CD14-positive monocyte (primary cell): ENCODE results near the gene CSMD2. TPM values are rescaled to one million over a fixed set of nuclear protein-coding genes. Genes with fewer than 3 reads are reported as not detected.

Experiments
- DNase-seq, 3 donors: peaks; one replicate each; pipeline ENCODE4 v3.0.0-alpha.2; 2011 to 2022
- H2AFZ ChIP-seq: 2 replicates; pipeline ENCODE4 v1.6.0; 2012; ENCODE audit warnings: mild to moderate bottlenecking, low read depth, low read length, inconsistent platforms; ENCODE audit not compliant: insufficient read depth, poor library complexity, severe bottlenecking
- H3K27ac ChIP-seq, 2 donors: 1 replicate in 1 of 2; 2 replicates in 1 of 2; pipeline ENCODE4 v1.5.1; 2012 to 2013; ENCODE audit warnings: low read length in 2 of 2, control low read depth in 1 of 2, inconsistent platforms in 1 of 2, low read depth in 1 of 2, mild to moderate bottlenecking in 1 of 2
- H3K27me3 ChIP-seq, 2 donors: one replicate each; pipeline versions ENCODE4 v1.6.0 to v1.6.1; 2011 to 2013; ENCODE audit warnings: low read length in 2 of 2; ENCODE audit not compliant: control insufficient read depth in 2 of 2, insufficient read depth in 2 of 2
- H3K36me3 ChIP-seq, 2 donors: replicated peaks in 1 of 2; 1 replicate in 1 of 2; 2 replicates in 1 of 2; pipeline versions ENCODE4 v1.5.1 to v1.6.1; 2012 to 2013; ENCODE audit warnings: low read length in 2 of 2, control low read depth in 1 of 2, inconsistent platforms in 1 of 2, mild to moderate bottlenecking in 1 of 2; ENCODE audit not compliant: insufficient read depth in 2 of 2, control insufficient read depth in 1 of 2
- H3K4me1 ChIP-seq, 2 donors: 1 replicate in 1 of 2; 2 replicates in 1 of 2; pipeline versions ENCODE4 v1.5.1 to v1.6.1; 2012 to 2013; ENCODE audit warnings: low read length in 2 of 2, control low read depth in 1 of 2, inconsistent platforms in 1 of 2, mild to moderate bottlenecking in 1 of 2, moderate library complexity in 1 of 2; ENCODE audit not compliant: insufficient read depth in 2 of 2, control insufficient read depth in 1 of 2
- H3K4me2 ChIP-seq: replicated peaks from 2 replicates; pipeline ENCODE3; 2012; ENCODE audit warnings: low read length, moderate library complexity, mild to moderate bottlenecking; ENCODE audit not compliant: poor library complexity, severe bottlenecking; ENCODE audit errors: extremely low read depth
- H3K4me3 ChIP-seq, 3 experiments: fragments of 200-600 bp in 1 of 3; sonication (generic) in 1 of 3; replicated peaks in 1 of 3; 1 replicate in 2 of 3; 2 replicates in 1 of 3; pipeline ENCODE4 v1.5.1; 2011 to 2013; ENCODE audit warnings: low read length in 3 of 3, mild to moderate bottlenecking in 3 of 3, control low read depth in 2 of 3, low read depth in 2 of 3, inconsistent platforms in 1 of 3, moderate library complexity in 1 of 3
- H3K79me2 ChIP-seq: 2 replicates; pipeline ENCODE4 v1.6.0; 2012; ENCODE audit warnings: mild to moderate bottlenecking, control low read depth, inconsistent platforms, low read length, moderate library complexity; ENCODE audit not compliant: insufficient read depth
- H3K9ac ChIP-seq: 2 replicates; pipeline ENCODE4 v1.6.0; 2017; ENCODE audit warnings: low read length, mild to moderate bottlenecking; ENCODE audit not compliant: insufficient read depth, poor library complexity, severe bottlenecking
- H3K9me3 ChIP-seq, 2 donors: replicated peaks in 1 of 2; 1 replicate in 1 of 2; 2 replicates in 1 of 2; pipeline versions ENCODE4 v1.5.1 to v1.6.1; 2012 to 2013; ENCODE audit warnings: low read length in 2 of 2, control low read depth in 1 of 2; ENCODE audit not compliant: control insufficient read depth in 1 of 2, insufficient read depth in 1 of 2
- H4K20me1 ChIP-seq: 2 replicates; pipeline ENCODE4 v1.6.0; 2012; ENCODE audit warnings: mild to moderate bottlenecking, low read length, control low read depth, moderate library complexity; ENCODE audit not compliant: insufficient read depth
- H3K27ac Mint-ChIP-seq, 7 donors: one replicate each; pipeline ENCODE4 v1.8.0; 2020; ENCODE audit warnings: mild to moderate bottlenecking in 7 of 7, mixed read lengths in 7 of 7, moderate library complexity in 6 of 7, inconsistent platforms in 2 of 7
- H3K27me3 Mint-ChIP-seq, 3 donors: one replicate each; pipeline ENCODE4 v1.8.0; 2021 to 2022; ENCODE audit warnings: low read depth in 3 of 3, mild to moderate bottlenecking in 3 of 3, mixed read lengths in 3 of 3, moderate library complexity in 3 of 3, inconsistent platforms in 1 of 3
- H3K36me3 Mint-ChIP-seq, 2 donors: one replicate each; pipeline ENCODE4 v1.8.0; 2020; ENCODE audit warnings: mixed read lengths in 2 of 2, inconsistent platforms in 1 of 2, mild to moderate bottlenecking in 1 of 2
- H3K4me1 Mint-ChIP-seq: one replicate; pipeline ENCODE4 v1.8.0; 2020; ENCODE audit warnings: mild to moderate bottlenecking, mixed read lengths
- H3K4me3 Mint-ChIP-seq, 2 donors: one replicate each; pipeline ENCODE4 v1.8.0; 2020; ENCODE audit warnings: mild to moderate bottlenecking in 2 of 2, mixed read lengths in 2 of 2, moderate library complexity in 1 of 2
- H3K9me3 Mint-ChIP-seq, 7 donors: one replicate each; pipeline ENCODE4 v1.8.0; 2020 to 2022; ENCODE audit warnings: mixed read lengths in 7 of 7, mild to moderate bottlenecking in 6 of 7, moderate library complexity in 6 of 7, inconsistent platforms in 2 of 7
- whole genome bisulfite sequencing: methylation state at CpG from one replicate; pipeline ENCODE4 v1.1.5; 2013; ENCODE audit warnings: missing lambda C conversion rate; ENCODE audit not compliant: insufficient coverage; 5-methylcytosine and 5-hydroxymethylcytosine counted together
- intact Hi-C, 2 donors: fragments of 100-400 bp; cut with micrococcal nuclease; formaldehyde crosslinking; loops; one replicate each; pipeline versions ENCODE4 v1.15.0 to v1.15.1; 2023
- polyA plus RNA-seq, 3 donors: library from polyadenylated mRNA; depleted of rRNA in 1 of 3; unstranded in 2 of 3; stranded (reverse) in 1 of 3; fragments of 300-500 nt in 2 of 3; fragments of >200 nt in 1 of 3; fragmentation: Illumina TruSeq in 2 of 3; gene quantifications; 1 replicate in 2 of 3; 2 replicates in 1 of 3; pipeline ENCODE4 v1.2.3, GENCODE V29; 2012 to 2021
- TF ChIP-seq, protein P1 (sequence below): fragments of 200-600 bp; IDR thresholded peaks from one replicate; pipeline ENCODE4 v1.8.0; 2022; ENCODE audit warnings: antibody characterized with exemption, mild to moderate bottlenecking

CSMD2 gene
- polyA plus RNA-seq, 3 donors = 0.04 TPM; not detected in 2

DNA sequence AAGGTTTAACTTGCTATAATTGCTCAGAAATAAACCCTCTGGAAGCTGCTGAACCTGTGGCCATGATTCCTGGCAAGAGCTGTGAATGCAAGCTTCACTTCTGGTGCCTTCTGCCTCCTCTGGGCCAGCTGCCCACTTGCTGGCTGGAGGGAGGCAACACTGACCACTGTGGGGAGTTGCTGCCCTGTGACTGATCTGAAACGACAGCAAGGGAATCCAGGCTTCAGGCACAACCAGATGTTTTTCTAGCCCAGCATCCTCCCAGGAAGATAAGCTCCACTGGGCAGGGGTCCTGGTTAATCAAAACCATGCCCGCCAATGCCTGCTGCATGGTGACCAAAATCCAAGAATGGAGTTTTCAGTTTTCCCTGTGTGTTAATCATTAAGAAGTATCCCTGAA is 481.1 kb downstream of the CSMD2 start:
- no peak overlapping the region for H2AFZ ChIP-seq
- H3K9ac ChIP-seq = no peak overlapping the region
- WGBS = 30% methylated on average over 1 of the region's 2 CpGs
- Mint-ChIP-seq H3K27me3 (peaks cover 4 to 17% (median 5%) of the 10 kb centered on the region in 3 donors), H3K36me3 (no peaks in the 10 kb centered on the region), H3K27ac (no peak overlapping the region), H3K9me3 (peaks cover 0 to 5% (median 1%) of the 10 kb centered on the region in 7 donors), H3K4me1 (no peaks in the 10 kb centered on the region), H3K4me3 (no peak overlapping the region)
- TF ChIP-seq, protein P1, sequence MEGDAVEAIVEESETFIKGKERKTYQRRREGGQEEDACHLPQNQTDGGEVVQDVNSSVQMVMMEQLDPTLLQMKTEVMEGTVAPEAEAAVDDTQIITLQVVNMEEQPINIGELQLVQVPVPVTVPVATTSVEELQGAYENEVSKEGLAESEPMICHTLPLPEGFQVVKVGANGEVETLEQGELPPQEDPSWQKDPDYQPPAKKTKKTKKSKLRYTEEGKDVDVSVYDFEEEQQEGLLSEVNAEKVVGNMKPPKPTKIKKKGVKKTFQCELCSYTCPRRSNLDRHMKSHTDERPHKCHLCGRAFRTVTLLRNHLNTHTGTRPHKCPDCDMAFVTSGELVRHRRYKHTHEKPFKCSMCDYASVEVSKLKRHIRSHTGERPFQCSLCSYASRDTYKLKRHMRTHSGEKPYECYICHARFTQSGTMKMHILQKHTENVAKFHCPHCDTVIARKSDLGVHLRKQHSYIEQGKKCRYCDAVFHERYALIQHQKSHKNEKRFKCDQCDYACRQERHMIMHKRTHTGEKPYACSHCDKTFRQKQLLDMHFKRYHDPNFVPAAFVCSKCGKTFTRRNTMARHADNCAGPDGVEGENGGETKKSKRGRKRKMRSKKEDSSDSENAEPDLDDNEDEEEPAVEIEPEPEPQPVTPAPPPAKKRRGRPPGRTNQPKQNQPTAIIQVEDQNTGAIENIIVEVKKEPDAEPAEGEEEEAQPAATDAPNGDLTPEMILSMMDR = no peak
- H3K9me3 ChIP-seq = no peaks in the 10 kb centered on the region
- no peaks in the 10 kb centered on the region for H3K36me3 ChIP-seq
- no peaks in the 10 kb centered on the region for H4K20me1 ChIP-seq
- H3K4me2 ChIP-seq = no peak overlapping the region
- intact Hi-C loops = no loop called here
- no peak overlapping the region for H3K27ac ChIP-seq
- H3K79me2 ChIP-seq = no peaks in the 10 kb centered on the region
- H3K27me3 ChIP-seq = peaks cover 0 to 6% of the 10 kb centered on the region in 2 donors
- no peaks in the 10 kb centered on the region for H3K4me1 ChIP-seq
- DNase-seq = no peak
- H3K4me3 ChIP-seq = no peak overlapping the region

DNA sequence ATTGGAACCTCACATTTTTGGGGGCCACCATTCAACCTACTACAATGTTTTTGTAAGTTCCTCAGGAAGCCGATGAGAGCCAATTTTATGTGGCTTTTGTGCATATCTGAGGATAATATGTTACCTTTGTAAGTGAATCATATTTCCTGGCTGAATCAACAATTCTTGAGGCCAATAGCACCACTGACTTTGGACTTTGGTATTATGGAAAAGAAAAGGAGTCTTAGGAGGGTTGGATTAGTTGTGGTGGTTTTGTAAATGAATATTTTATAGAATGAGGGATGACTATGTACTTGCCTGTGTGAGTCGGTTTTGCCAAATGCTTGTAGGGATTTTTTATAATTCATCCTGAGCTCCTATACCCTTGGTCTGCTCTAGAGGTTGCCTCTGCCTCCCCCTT is 482.7 kb downstream of the CSMD2 start:
- peaks cover 0 to 6% of the 10 kb centered on the region in 2 donors for H3K27me3 ChIP-seq
- H3K4me3 Mint-ChIP-seq = no peak overlapping the region
- H3K36me3 ChIP-seq = no peaks in the 10 kb centered on the region
- peaks cover 0 to 5% (median 1%) of the 10 kb centered on the region in 7 donors for H3K9me3 Mint-ChIP-seq
- no peak overlapping the region for H3K4me3 ChIP-seq
- H3K27ac Mint-ChIP-seq = no peak overlapping the region
- H3K27ac ChIP-seq = no peak overlapping the region
- no CpG with 5 or more reads among the region's 2 CpGs for WGBS
- no peaks in the 10 kb centered on the region for H4K20me1 ChIP-seq
- no peak for DNase-seq
- no peak overlapping the region for H2AFZ ChIP-seq
- no peak overlapping the region for H3K4me2 ChIP-seq
- no peaks in the 10 kb centered on the region for H3K79me2 ChIP-seq
- TF ChIP-seq, protein P1 = no peak
- no peaks in the 10 kb centered on the region for H3K4me1 ChIP-seq
- H3K9ac ChIP-seq = no peak overlapping the region
- no peaks in the 10 kb centered on the region for H3K4me1 Mint-ChIP-seq
- peaks cover 4 to 14% (median 5%) of the 10 kb centered on the region in 3 donors for H3K27me3 Mint-ChIP-seq
- intact Hi-C loops = no loop called here
- H3K9me3 ChIP-seq = no peaks in the 10 kb centered on the region
- no peaks in the 10 kb centered on the region for H3K36me3 Mint-ChIP-seq
